Measurements from ENCODE around the gene CCDC91.
"Not testable (repeated sequence)": the region's sequence is repeated elsewhere in the genome, so short reads cannot be mapped to it uniquely, and the experiment has no call there.

The CCDC91 gene

DNA sequence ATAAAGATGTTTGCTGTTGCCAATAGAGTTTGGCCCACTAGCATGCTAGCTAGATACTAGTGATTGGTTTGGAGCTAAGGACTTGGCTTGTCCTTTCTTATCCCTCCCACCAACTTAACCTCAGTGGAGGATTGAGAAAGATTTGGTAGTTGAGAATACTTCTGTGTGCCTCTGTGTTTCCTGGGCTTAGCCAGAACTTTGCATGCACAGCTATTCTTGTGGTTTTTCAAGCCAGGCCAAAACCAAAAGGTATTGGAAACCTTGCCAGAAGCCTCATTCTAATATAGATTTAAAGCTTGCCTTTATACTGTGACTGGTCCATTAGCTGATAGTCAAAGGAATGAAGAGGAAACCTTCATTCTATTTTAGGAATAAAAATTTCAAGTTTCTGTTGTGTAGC, 188.5 kb downstream of the CCDC91 start:
- no peak for DNase-seq

DNA sequence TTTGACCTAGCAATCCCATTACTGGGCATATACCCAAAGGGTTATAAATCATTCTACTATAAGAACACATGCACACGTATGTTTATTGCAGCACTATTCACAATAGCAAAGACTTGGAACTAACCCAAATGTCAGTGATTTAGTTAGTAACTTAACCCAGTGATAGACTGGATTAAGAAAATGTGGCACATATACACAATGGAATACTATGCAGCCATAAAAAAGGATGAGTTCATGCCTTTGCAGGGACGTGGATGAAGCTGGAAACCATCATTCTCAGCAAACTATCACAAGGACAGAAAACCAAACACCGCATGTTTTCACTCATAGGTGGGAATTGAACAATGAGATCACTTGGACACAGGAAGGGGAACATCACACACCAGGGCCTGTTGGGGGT, 189.5 kb downstream of the CCDC91 start:
- not testable (repeated sequence) for DNase-seq

DNA sequence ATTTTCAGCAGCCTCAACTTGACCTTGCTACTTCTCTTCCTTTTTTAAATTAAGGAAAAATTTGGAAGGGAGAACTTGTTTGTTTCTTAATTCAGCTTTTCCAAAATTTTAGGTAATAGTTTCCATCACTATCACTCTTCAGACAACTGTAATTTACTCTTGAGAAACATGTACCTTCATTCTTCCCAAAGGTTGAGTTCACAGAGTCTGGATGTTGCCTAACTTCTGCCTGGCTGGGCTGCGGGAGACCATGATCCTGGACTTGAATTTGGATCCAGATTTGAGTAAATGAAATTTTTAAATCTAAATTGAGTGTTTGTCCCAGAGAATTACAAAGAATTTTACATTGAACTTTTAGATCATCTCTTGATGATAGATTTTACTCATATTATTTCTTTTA, 193.1 kb downstream of the CCDC91 start:
- DNase-seq, result no peak

DNA sequence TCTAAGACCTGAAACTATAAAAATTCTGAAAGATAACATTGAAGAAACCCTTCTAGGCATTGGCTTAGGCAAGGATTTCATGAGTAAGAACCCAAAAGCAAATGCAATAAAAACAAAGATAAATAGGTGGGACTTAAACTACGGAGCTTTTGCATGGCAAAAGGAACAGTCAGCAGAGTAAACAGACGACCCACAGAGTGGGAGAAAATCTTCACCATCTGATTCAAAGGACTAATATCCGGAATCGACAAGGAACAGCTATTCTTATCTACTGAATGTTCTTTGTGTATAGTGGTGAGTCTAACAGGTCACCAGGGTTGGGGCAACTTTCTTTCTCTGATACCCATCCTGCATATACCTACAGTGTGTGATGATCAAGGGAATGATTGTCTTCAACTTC, 198.6 kb downstream of the CCDC91 start:
- DNase-seq, result no peak

DNA sequence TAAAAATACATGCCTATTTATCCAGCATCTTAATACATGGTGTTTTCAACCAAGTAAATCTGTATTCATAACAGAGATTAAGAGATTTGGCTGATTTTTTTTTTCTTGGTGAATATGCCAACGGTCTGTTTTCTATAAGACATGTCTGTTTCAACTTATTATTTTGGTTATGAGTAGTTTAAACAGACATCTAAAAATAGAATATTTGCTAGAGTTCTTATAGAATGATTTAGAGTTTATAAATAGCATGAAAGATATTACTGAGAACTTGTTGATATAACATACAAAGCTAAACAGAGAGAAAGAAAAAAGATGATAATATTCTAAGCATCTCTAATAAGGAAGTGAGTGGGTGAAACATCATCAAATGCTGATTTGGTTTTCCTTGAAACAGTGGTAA, 199.9 kb downstream of the CCDC91 start:
- no peak for DNase-seq

DNA sequence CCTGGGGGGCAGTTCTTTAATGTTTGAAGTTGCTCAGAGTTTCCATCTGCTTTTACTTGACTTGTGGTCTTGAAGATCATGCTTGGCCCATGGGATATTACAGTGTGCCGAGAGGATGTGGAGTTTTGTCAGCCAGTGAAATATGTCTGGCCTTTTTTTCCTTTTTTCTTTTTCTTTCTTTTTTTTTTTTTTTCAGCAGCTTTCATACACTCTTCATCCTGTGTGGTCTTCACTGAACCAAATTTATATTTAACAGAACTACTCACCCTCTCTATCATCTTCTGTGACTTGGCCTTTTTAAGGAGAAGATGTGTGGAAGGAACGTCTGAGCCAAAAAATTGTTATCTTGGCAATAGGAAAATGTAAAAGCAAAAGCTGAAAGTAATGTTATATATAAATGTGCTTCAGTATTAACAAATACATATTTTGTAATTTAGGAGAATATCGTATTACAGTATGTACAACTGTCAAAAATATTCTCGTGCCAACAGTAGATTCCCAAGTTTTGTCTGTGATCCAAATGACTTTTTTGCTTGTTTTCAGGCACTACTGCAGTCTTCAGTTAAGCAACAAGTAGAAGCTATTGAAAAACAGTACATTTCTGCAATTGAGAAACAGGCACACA, 200.6 kb downstream of the CCDC91 start:
- no peak for DNase-seq

DNA sequence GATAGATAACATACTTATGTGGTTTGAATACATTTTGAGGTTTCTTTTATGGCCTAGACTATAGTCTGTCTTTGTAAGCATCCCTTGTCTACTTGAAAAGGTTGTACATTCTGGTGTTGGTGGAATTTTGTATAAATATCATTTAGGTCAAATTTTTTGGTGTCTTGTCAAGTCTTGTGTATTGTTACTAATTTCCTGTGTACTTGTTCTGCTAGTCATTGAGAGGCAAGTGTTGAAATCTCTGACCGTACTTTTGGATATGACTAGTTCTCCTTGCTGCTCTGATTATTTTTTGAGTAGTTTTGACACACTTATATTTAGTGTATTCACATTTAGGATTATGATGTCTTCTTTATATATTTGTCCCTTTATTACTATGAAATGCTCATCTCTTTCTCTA, 219.6 kb downstream of the CCDC91 start:
- no peak for DNase-seq

DNA sequence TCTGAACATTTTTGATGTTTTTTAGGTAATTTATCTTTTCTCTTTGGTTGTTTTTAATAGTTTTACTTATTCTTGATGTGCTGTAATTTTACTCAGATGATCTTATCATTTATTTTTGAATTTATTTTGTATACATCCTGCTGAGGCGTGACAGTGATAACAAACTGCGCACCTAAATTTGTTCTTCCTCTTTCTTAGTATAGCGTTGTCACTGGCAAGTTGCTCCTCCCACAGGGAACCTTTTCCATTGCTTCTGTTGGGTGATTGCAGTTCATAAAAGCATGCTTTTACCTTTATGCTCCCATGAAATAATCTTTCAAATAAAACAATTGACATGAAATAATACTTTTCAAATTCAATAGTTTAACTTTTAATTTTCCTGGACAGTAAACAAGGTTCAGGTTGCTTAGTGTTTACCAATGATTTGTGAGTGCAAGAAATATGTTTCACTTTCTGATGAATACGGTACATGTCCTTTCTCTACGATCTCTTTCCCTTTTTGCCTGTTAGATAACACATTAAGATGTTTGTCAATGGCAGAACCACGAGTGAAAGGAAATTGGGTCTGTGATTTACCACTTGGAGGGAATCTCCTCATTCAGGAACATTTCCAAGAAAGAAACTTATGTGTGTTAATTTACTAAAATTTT, 223.3 kb downstream of the CCDC91 start:
- no peak for DNase-seq

DNA sequence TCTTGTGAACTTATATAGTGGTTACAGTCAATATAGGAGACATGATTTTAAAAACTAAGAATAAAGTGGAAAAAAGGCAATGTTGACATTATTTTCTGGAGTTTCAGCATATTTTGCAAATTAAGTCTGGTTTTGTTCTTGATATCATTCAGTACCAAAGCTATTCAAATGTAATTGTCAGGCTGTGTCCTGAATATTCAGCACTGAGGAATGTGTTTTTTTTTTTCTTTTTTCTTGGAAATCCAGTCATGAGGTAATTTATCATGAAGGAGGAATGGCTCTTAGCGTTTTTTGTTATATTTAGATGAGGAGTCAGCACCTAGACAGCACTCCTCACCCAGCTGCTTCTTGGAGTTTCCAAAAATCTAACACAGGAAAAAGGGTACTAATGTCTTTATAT, 225.5 kb downstream of the CCDC91 start:
- no peak for DNase-seq

DNA sequence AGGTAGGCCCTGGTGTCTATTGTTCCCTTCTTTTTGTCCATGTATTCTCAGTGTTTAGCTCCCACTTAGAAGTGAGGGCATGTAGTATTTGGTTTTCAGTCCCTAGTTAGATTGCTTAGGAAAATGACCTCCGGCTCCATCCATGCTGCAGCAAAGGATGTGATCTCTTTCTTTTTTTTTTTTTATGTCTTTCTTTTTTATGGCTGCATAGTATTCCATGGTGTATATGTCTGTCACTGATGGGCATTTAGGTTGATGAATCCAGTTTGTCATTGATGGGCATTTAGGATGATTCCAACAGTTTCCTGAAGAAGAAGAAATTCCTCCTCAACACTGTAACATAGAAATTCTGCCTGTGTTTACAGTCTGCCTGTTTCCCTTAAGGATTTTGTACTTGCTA, 231.1 kb downstream of the CCDC91 start:
- no peak for DNase-seq

DNA sequence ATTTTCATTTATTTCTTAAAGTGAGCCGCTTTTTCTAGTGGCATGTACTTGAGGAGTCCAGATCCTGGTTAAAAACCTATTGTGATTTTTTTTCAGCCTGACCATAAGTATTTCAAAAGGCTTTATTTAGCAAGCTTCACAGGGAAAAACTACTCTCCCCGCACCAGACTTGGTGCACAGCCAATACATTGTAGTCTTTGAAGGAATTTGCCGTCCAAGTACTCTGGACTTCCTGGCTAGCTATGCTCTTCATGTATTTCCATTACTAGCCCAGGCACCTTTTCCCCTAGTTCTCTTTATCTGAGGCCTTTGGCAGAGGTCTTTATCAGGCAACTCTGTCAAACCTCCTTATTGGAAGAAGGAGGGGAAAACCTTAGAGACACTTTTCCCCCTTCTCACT, 234.7 kb downstream of the CCDC91 start:
- DNase-seq, result no peak

DNA sequence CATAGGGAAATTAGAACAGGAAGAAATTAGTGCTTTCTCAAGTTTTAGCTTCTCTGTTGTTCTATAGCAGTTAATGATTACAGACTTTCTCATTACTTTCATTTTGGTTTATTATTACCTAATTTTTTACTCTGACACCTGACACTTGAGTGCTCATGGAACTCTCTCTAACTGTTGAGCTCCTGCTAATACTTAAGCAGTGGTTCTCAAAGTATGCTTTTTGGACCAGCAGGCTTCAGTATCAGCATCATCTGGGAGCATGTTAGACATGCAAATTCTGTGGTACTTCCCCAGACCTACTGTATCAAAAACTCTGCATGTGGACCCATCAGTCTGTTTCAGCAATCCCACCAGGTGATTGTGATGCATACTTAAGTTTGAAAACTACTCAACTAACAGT, 235.3 kb downstream of the CCDC91 start:
- no peak for DNase-seq

DNA sequence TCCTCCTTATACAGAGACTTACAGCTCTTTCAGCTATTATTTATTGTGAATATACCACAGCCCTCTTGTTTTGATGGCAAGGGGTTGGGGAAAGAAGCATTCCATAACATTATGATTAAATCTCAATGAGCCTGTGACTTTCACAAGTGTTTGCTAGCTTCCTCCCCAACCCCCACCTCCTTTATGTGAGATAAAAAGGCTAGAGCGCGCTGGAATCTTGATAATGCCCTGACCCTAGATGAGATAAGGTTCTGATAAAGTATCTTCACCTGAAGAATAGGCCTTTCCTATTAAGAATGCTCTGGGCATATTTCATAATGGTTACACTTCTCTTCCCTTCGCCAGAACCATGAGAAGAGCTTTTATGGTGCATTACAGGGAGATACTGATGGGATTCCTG, 236.8 kb downstream of the CCDC91 start:
- no peak for DNase-seq

DNA sequence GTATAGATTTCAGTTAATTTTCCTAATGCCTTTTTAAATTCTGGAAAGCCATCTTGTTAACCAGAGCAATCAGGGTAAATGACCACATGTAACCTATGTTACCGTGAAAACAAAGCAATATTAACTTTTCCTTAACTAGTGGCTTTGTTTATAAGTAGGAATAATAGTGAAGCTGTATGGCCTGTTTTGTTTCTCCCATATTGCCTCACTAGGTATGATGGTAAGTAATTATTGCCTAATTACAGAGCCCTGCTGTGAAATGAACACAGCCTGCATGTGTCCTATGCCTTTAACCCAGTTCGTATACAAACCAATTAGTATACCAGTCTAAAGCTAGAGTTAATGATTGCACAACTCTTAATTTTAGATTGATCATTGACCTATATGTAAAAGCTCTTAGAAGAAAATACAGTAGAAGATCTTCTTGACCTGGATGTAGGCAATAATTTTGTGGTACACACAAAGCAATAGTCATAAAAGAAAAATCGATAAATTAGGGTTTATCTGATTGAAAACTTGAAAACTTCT, 249.9 kb downstream of the CCDC91 start:
- DNase-seq, result no peak

DNA sequence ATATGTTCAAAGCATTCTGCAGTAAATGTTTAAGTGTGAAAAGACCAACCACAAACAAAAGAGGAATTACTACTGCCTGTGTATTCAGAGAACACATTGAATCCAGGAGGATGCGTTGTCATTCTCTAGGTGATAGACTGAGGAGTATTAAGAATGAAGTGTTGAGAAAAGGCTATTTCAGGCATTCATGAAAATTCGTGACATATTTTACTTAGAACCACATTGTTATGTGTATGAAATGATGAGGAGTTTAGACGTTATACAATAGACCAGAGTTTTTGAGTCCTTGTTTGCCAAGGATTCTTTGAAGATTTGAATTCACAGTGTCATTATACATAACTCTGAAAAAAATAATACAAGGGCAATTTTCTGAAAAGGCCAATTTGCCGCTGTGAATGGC, 251.8 kb downstream of the CCDC91 start:
- no peak for DNase-seq

DNA sequence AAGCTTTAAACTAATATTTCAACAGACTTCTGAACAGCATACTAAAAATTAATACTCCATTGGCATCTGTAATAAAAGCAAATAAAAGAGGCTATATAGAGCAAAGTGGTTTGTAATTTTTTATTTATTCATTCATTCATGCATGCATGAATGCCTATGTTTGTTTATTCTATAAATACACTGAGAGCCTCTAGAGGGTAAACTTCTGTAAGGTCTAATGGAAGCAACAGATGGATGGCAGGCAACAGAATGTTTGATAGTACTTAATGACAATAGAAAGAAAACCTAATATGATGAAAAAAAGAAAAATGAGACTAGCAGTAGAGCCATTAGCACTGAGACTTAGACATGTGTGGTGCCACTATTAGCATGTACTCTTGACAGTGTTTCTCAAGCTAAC, 253.1 kb downstream of the CCDC91 start:
- DNase-seq, result no peak

DNA sequence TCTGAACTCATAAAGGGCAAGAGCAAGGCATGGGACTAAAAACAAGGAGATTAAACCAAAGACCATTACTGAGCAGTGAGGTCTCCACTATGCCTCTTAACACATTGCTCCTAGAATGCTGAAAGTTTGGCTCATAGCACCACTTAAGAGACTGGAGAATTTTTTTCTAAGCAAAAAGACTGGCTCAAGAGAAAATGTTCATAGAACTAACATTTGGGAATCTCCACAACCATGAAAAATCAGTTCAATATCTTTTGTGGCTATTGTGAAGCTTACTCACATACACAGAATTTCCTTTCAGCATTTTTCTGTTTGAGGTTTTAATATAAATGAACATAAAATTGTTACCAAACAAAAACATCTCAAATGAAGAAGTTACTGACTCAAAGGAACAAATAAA, 255.8 kb downstream of the CCDC91 start:
- no peak for DNase-seq

DNA sequence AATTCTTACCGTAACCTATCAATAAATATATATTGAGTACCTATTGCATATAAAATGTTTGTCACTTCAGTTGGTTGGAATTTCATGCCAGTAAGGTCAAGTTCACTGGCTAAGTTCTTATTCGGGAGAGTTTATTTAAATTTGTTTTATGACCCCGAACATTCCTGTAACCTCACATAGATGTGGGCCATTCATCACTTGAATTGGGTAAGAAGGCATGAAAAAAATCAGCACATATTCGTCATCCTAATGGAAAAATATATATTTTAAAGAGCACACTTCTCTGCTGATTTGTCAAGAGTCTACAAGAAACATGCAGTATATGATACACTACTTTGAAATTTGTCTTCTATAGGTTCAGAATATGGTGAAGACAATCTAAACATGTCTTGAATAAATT, 263.4 kb downstream of the CCDC91 start:
- DNase-seq, result no peak

DNA sequence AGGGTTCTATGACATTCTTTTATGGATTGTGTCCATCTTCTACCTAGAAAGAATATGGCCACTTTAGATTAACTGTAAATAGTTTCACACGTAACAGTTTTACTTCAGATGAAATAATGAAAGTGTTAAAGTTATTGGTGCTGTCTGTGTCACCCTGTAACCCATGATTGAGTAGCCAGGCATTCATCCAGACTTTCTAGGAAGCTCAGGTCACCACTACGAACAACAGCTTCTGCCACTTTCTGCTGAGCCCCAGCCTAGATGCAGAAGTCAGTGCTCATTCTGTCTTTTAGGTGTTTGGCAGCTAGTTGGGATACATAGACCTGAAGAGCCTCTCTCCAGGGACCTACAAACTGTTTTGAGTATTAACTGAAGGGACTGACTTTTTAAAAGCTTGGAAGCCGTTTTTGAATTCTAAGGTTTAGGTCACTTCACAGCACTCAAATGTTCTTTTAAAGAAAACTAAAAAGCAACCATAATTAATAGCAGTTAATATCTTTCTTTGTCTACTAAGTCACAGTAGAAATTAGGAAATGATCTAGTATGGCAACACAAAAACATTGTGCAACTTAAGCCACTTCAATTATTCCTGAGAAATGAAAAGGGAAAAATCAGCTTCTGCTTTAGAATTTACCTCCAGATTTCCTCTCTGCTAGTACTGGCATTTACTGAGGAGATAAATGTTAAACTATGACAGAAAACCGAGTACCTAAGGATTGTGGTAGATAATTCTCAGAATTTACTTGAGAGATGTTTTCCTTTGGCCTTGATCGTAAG, 266.9 kb downstream of the CCDC91 start:
- DNase-seq, result no peak

DNA sequence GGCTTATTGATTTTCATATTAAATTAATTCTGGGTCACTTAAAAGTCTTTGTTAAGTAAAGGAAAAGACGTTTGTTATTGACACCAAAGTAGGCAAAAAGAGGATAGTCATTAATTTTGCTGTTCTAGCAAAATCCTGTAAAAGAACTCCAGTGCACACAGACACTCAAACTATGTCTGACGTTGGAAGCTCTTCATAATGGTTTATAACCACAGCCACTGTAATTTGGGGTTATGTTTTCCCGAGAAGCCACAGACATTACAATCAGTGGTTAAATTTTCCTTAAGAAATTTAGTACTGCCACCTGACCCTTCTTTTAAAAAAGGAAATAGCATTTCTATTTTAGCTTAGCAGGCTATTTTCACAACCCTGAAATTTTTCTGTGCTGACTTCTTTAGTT, 267.5 kb downstream of the CCDC91 start:
- DNase-seq, result no peak

DNA sequence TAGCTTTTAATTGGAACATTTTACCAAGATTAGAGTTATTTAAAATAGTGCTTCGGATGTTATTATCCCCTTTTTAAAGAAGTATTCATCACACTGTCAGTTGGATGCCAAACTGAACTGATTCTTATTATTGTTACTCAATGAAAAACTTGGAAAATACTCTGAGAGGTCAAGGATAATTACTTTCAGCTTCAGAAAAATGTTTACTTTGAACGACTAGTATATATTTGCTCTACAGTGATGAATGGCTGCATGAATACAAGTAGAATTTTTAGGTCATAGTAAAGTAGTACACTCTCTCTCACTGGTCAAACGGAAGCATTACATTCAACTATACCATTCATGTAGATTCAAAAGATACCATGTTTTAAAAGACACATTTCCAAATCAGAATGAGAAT, 269.2 kb downstream of the CCDC91 start:
- DNase-seq, result no peak

DNA sequence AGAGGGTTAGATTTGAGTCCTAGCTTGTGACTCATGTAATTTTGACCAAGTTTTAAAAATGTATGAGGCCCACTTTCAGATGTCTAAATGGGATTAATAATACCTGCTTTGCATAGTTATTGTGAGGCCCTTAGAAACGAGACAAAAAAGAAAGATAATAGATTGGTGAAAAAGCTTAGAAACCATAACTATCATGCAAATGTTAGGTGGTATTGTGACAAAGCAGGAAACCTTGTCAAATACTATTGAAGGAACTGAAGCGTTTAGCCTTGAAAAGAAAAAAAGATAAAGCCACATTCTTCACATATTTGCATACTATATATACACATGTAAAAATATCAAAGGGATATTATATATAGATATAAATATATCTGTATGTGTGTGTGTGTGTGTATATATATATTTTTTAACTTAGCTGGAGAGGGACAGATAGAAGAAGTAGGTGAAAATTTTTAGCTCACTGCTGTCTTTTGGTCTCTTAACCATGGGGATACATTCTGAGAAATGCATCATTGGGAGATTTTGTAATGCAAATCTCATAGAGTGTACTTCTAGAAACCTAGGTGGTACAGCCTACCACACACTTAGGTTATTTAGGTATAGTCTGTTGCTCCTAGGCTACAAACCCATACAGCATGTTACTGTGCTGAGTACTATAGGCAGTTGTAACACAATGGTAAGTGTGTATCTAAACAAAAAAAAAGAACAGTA, 270.3 kb downstream of the CCDC91 start:
- DNase-seq, result no peak

DNA sequence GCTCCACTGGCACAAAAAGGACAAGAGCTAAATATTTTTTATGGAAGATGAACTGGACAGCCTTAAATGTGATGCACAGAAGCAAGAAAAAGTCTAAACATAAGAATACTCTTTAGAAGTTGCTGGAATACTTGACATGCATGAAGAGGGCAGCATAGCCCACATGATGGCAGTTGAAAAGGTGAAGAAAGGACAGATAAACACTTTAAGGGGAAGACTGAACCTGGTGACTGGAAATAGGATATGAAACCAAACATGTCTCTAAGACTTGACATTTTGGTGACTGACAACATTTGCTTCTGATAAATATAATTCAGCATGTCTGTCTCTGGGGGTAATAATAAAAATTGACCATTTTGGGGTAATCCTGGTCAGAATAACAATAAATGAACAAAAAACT, 273.1 kb downstream of the CCDC91 start:
- no peak for DNase-seq

DNA sequence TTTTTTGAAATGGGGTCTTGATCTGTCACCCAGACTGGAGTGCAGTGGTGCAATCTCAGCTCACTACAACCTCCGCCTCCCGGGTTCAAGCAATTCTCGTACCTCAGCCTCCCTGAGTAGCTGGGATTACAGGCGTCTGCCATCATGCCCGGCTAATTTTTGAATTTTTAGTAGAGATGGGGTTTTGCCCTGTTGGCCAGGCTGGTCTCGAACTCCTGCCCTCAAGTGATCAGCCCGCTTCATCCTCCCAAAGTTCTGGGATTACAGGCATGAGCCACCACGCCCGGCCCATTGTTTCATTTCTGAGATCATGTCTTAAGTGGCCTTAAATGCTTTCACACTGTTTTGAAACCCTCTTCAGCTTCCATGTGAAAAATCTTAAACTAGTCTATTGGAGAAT, 281.5 kb downstream of the CCDC91 start:
- DNase-seq, result not testable (repeated sequence)
